ENCODE results near the gene MAPK10. TPM values are rescaled to one million over a fixed set of nuclear protein-coding genes. Genes with fewer than 3 reads are reported as not detected.

MAPK10 gene
- total and polyA plus RNA-seq, 8 donors: 16.1 to 44.4 (median 30.5) TPM

GRCh38 chr4:86035688-86036087 lies 324.2 kb downstream of the MAPK10 start:
- intact Hi-C loops (cut with DNase I): no loop called here
- ATAC-seq: no peak
- TF ChIP-seq CTCF (IDR thresholded peaks at IDR 0.05): no peak
- Histone ChIP-seq H3K36me3 (no peaks in the 10 kb centered on the region), H3K4me3 (no peak overlapping the region), H3K27me3 (no peaks in the 10 kb centered on the region), H3K4me1 (peaks cover 13 to 23% of the 10 kb centered on the region in 2 donors), H3K9me3 (no peaks in the 10 kb centered on the region), H3K27ac (no peak overlapping the region)
- DNase-seq: no peak

- intact Hi-C loops (cut with DNase I): no loop called here
- Histone ChIP-seq H3K9me3 (no peaks in the 10 kb centered on the region), H3K27me3 (no peaks in the 10 kb centered on the region), H3K36me3 (no peaks in the 10 kb centered on the region), H3K4me3 (no peak overlapping the region), H3K27ac (no peak overlapping the region), H3K4me1 (peaks cover 13 to 23% of the 10 kb centered on the region in 2 donors)
- DNase-seq: no peak
- TF ChIP-seq CTCF (IDR thresholded peaks at IDR 0.05): no peak
- no peak for ATAC-seq
These were observed 325.2 kb downstream of the MAPK10 start for GRCh38 chr4:86034616-86035015.

DNA sequence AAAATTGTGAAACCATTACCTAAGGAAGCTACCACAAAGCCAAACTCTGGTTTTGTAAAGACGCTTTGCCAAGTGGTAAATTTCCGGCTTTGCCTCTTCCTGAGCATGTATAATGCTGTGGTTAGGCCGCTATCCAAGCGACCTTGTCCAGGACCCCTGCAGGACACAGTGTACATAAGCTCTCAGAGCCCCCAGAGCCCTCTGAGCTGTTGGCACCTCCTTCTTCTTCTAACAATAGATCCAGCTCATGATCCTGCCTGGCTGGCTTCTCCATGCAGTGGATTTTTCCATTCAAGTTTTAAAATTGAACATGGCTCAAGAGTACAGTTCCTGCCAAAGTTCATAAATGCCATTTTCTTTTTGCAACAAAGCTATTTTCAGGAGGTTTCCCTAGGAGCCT lies 326.7 kb downstream of the MAPK10 start:
- H3K27me3 ChIP-seq: no peaks in the 10 kb centered on the region
- no peak for TF ChIP-seq CTCF (IDR thresholded peaks at IDR 0.05)
- H3K9me3 ChIP-seq: no peaks in the 10 kb centered on the region
- H3K36me3 ChIP-seq: no peaks in the 10 kb centered on the region
- DNase-seq (peak in 3 of 4 donors; percentile 28 to 36 (median 32)), ATAC-seq (peak; percentile 57)
- intact Hi-C loops (cut with DNase I): no loop called here
- no peak overlapping the region for H3K4me3 ChIP-seq
- H3K4me1 ChIP-seq: peaks cover 13 to 23% of the 10 kb centered on the region in 2 donors
- peak overlapping the region; percentile 66 to 72 for H3K27ac ChIP-seq

GRCh38 chr4:86032476-86033022 lies 327.3 kb downstream of the MAPK10 start:
- ATAC-seq (peak; percentile 87), DNase-seq (peak in 1 of 4 donors; percentile 40)
- Histone ChIP-seq H3K4me1 (peaks cover 13 to 23% of the 10 kb centered on the region in 2 donors), H3K36me3 (no peaks in the 10 kb centered on the region), H3K9me3 (no peaks in the 10 kb centered on the region), H3K4me3 (no peak overlapping the region), H3K27ac (peak overlapping the region; percentile 66 to 72), H3K27me3 (no peaks in the 10 kb centered on the region)
- intact Hi-C loops (cut with DNase I): no loop called here
- no peak for TF ChIP-seq CTCF (IDR thresholded peaks at IDR 0.05)

- no peaks in the 10 kb centered on the region for H3K27me3 ChIP-seq
- DNase-seq (no peak), ATAC-seq (no peak)
- H3K27ac ChIP-seq: peak overlapping the region in 1 of 2 donors; percentile 66
- no peak for TF ChIP-seq CTCF (IDR thresholded peaks at IDR 0.05)
- H3K36me3 ChIP-seq: no peaks in the 10 kb centered on the region
- peaks cover 13 to 23% of the 10 kb centered on the region in 2 donors for H3K4me1 ChIP-seq
- H3K4me3 ChIP-seq: no peak overlapping the region
- H3K9me3 ChIP-seq: no peaks in the 10 kb centered on the region
- intact Hi-C loops (cut with DNase I): no loop called here
These were observed 327.9 kb downstream of the MAPK10 start for GRCh38 chr4:86031927-86032326.

Measured in left lung (tissue), 10 donors.